Activated naive CD4-positive, alpha-beta T cell treated with anti-CD3 and anti-CD28 coated beads, Interleukin-2, amount 50 U/mL, for 72 hours (primary cell): ENCODE data around the gene APOA5. TPM values are rescaled to one million over a fixed set of nuclear protein-coding genes. Genes with fewer than 3 reads are reported as not detected.
"Not testable (repeated sequence)": the region's sequence is repeated elsewhere in the genome, so short reads cannot be mapped to it uniquely, and the experiment has no call there.

Experiments
- ATAC-seq, 2 donors: fragments of 150-1000 bp; cut with Tn5 transposase; 2 replicates each; pipeline ENCODE4 v1.10.0; 2021; ENCODE audit warnings: mild to moderate bottlenecking in 2 of 2, moderate library complexity in 2 of 2
- DNase-seq, 2 donors: peaks; one replicate each; pipeline ENCODE4 v3.0.0; 2021 to 2022; ENCODE audit warnings: low spot score in 2 of 2
- H3K27ac Mint-ChIP-seq, 2 donors: one replicate each; pipeline ENCODE4 v1.8.0; 2022; ENCODE audit warnings: mild to moderate bottlenecking in 2 of 2, mixed read lengths in 2 of 2
- H3K36me3 Mint-ChIP-seq, 2 donors: one replicate each; pipeline ENCODE4 v1.8.0; 2022; ENCODE audit warnings: mixed read lengths in 2 of 2
- H3K9me3 Mint-ChIP-seq, 2 donors: one replicate each; pipeline ENCODE4 v1.8.0; 2022; ENCODE audit warnings: mixed read lengths in 2 of 2
- total RNA-seq, 2 donors: library from RNA; stranded (reverse); gene quantifications; one replicate each; pipeline ENCODE4 v1.2.3, GENCODE V29; 2022

The APOA5 gene
- total RNA-seq, 2 donors from 2014 or later, result not detected

DNA sequence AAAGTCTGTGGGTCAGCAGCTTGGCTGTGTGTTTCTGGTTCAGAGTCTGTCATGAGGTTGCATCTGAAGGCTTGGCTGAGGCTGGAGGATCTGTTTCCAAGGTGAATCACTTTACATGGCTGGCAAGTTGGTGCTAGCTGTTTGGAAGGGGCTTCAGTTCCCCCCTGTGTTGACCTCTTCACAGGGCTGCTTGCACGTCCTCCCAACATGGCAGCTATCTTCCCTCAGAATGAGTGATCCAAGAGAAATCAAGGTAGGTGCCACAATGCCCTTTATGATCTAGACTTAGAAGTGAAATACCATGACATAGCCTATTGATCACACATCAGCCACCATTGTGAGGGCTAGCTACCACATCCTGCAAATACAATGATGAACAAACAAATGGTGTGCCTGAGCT is 21.5 kb upstream of the APOA5 start:
- Mint-ChIP-seq H3K9me3 (no peaks in the 10 kb centered on the region), H3K27ac (no peak overlapping the region)
- DNase-seq, result no peak

GRCh38 chr11:116812109-116812508 is 20.4 kb upstream of the APOA5 start:
- no peaks in the 10 kb centered on the region for H3K9me3 Mint-ChIP-seq
- H3K27ac Mint-ChIP-seq, result no peak overlapping the region
- no peak for ATAC-seq
- no peaks in the 10 kb centered on the region for H3K36me3 Mint-ChIP-seq
- DNase-seq, result no peak

More for the DNA sequence above, 21.5 kb upstream of the APOA5 start:
- H3K36me3 Mint-ChIP-seq, result no peaks in the 10 kb centered on the region
- ATAC-seq, result peak; percentile 5 to 18

DNA sequence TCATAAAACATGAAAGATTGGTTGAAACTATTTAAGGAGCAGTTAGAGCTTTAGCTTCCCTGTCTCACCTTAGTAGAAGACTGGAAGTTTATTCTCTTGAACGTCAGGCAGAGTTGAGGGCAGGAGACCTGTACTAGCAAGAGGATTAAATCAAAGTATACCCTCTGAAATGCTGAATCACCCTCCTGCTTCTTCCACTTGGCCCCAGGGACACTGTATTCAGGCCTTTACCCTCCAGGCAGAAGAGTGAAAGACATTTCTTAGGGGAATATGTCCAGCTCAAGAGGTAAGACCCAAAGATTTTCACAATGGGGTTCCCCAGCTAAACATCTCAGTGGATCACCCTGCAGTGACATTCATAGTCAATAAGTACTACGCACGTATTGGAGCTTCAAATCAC is 19.5 kb upstream of the APOA5 start:
- no peak for DNase-seq
- no peaks in the 10 kb centered on the region for H3K36me3 Mint-ChIP-seq
- H3K27ac Mint-ChIP-seq, result no peak overlapping the region
- H3K9me3 Mint-ChIP-seq, result no peaks in the 10 kb centered on the region
- peak; percentile 4 to 26 for ATAC-seq

- no peak for ATAC-seq
- no peaks in the 10 kb centered on the region for H3K9me3 Mint-ChIP-seq
- DNase-seq, result no peak
- no peaks in the 10 kb centered on the region for H3K36me3 Mint-ChIP-seq
- H3K27ac Mint-ChIP-seq, result no peak overlapping the region
These were observed 16.8 kb upstream of the APOA5 start for GRCh38 chr11:116808262-116809175.

DNA sequence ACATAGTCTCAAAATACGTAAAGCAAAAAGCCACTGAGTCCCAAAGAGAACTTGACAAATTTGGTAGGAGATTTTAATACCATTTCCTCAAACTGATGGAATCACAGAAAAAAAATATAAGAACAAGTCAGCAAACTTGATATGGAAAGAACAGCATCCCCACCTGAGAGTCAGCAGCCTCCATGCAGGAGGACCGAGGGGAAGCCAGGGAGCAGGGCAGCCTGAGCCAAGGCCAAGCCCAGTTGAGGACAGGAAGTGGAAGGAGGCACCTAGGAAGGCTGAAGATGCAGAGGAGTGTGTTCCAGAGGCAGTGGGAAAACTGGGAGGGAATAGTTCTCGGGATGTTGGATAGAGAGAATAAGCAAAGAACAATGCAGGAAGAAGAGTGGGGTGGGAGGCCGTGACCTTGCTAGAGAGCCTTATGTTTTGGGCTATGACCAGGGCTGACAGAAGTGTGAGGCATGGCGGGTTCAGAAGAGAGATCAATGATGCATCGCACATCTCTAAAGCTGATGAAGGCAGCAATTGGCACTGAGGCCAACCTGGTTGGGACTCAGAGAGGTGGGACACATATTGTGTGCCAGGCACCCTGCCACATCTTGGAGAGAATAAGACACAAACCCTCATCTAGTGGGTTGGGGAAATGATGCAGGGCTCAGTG is 16.1 kb upstream of the APOA5 start:
- no peaks in the 10 kb centered on the region for H3K36me3 Mint-ChIP-seq
- no peak for DNase-seq
- H3K9me3 Mint-ChIP-seq, result no peaks in the 10 kb centered on the region
- H3K27ac Mint-ChIP-seq, result no peak overlapping the region
- ATAC-seq, result no peak

DNA sequence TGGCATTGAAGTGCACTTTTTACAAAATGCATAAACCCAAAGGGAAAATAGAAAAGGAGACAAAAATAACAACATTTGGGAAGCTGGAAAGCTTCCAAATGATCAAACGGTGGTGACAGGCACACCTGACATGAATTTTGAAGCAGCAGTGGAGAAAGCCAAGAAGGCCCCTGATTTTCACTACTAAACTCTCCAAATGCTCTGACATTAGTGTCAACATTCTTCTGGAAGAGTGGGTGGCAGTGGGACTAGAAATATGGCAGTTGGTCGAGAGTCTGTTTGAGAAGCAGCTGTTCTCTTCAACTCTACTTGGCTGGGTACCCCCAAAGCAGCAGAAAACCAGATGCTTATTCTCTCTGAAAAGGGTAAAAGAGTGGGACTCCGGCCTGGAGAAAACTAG is 12.3 kb upstream of the APOA5 start:
- ATAC-seq, result no peak
- no peak for DNase-seq
- H3K36me3 Mint-ChIP-seq, result no peaks in the 10 kb centered on the region
- H3K27ac Mint-ChIP-seq, result no peak overlapping the region
- no peaks in the 10 kb centered on the region for H3K9me3 Mint-ChIP-seq

- not testable (repeated sequence) for H3K36me3 Mint-ChIP-seq, DNase-seq, ATAC-seq, H3K9me3 Mint-ChIP-seq, H3K27ac Mint-ChIP-seq
These were observed 10.0 kb upstream of the APOA5 start for GRCh38 chr11:116801662-116802061.

DNA sequence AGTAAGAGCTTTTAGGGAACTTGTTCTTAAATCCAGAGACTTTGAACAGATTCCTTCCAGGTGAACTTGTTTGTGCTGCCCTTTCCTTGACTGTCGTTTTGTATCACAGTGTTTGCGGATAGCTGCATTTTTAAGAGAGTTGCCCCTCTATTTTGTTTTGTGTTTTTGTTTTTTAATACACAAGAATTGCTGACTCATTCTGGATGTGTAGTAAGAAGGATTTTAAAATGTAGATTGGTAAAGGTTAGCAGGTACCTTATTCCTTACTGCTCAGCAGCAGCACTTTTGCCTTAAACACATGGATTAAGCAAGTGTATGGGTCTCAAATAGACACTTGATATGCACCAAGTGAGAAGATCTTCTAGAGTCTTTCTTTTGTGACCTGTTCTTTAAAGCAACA is 8.9 kb upstream of the APOA5 start:
- ATAC-seq, result no peak
- DNase-seq, result no peak
- Mint-ChIP-seq H3K36me3 (no peaks in the 10 kb centered on the region), H3K27ac (no peak overlapping the region), H3K9me3 (no peaks in the 10 kb centered on the region)

DNA sequence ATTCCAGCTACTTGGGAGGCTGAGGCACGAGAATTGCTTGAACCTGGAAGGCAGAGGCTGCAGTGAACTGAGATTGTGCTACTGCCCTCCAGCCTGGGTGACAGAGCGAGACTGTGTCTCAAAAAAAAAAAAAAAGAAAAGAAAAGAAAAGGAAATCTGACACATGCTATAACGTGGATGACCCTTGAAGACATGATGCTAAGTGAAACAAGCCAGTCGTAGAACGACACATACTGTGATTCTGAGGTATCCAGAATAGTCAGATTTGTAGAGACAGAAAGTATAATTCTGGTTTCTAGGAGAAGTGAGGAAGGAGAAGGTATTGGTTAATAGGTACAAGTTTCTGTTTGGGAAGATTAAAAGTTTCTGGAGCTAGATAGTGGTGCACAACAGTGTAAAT is 6.7 kb upstream of the APOA5 start:
- peak; percentile 62 to 98 for ATAC-seq
- Mint-ChIP-seq H3K9me3 (no peaks in the 10 kb centered on the region), H3K36me3 (no peaks in the 10 kb centered on the region), H3K27ac (no peak overlapping the region)
- no peak for DNase-seq

- ATAC-seq (no peak), DNase-seq (no peak)
These were observed 6.1 kb upstream of the APOA5 start for GRCh38 chr11:116797816-116798215.

DNA sequence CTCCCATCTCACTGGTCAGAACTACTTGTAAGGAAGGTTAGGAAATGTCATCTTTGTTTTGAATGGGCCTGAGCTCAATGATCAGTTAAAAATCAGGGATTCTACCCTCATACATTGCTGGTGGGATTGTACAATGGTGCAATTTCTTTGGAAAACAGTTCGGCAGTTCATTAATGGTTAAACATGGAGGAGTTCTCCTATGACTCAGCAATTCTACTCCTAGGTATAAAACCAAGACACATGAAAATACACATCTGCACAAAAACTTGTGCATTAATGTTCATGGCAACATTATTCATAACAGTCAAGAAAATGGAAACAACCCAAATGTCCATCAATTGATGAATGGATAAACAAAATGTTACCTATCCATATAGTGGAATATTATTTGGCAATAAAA is 4.9 kb upstream of the APOA5 start:
- no peak for ATAC-seq
- DNase-seq, result no peak
- no peaks in the 10 kb centered on the region for H3K36me3 Mint-ChIP-seq
- H3K9me3 Mint-ChIP-seq, result no peaks in the 10 kb centered on the region
- peak overlapping the region in 1 of 2 donors; percentile 21 for H3K27ac Mint-ChIP-seq

More at GRCh38 chr11:116797816-116798215, 6.1 kb upstream of the APOA5 start:
- H3K9me3 Mint-ChIP-seq, result no peaks in the 10 kb centered on the region
- no peaks in the 10 kb centered on the region for H3K36me3 Mint-ChIP-seq
- H3K27ac Mint-ChIP-seq, result no peak overlapping the region

GRCh38 chr11:116794851-116795250 is 3.2 kb upstream of the APOA5 start:
- Mint-ChIP-seq H3K36me3 (no peaks in the 10 kb centered on the region), H3K27ac (no peak overlapping the region), H3K9me3 (no peaks in the 10 kb centered on the region)
- DNase-seq (no peak), ATAC-seq (no peak)

DNA sequence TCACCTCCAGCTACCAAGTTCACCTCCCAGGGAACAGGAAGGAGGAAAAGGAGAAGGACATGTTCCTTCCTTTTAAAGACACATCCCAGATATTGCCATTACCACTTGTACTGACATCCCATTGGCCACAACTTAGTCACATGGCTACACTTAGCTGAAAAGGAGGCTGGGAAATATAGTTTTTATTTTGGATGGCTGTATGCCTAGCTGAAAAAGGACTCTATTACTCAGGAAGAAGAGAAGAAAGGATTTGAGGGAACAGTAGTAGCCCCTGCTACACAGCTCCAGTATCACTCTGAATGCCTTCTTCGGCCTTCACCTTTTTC is 2.1 kb upstream of the APOA5 start:
- no peak overlapping the region for H3K27ac Mint-ChIP-seq
- H3K9me3 Mint-ChIP-seq, result no peaks in the 10 kb centered on the region
- DNase-seq (no peak), ATAC-seq (no peak)
- H3K36me3 Mint-ChIP-seq, result no peaks in the 10 kb centered on the region

- Mint-ChIP-seq H3K27ac (no peak overlapping the region), H3K9me3 (no peaks in the 10 kb centered on the region), H3K36me3 (peaks cover 0 to 2% of the 10 kb centered on the region in 2 donors)
- DNase-seq, result no peak
- no peak for ATAC-seq
These were observed 1.4 kb upstream of the APOA5 start for GRCh38 chr11:116792869-116793771.

GRCh38 chr11:116792144-116792868 is 627 bp upstream of the APOA5 start:
- H3K36me3 Mint-ChIP-seq, result peaks cover 1 to 7% of the 10 kb centered on the region in 2 donors
- no peak overlapping the region for H3K27ac Mint-ChIP-seq
- ATAC-seq, result no peak
- DNase-seq, result no peak
- H3K9me3 Mint-ChIP-seq, result no peaks in the 10 kb centered on the region

DNA sequence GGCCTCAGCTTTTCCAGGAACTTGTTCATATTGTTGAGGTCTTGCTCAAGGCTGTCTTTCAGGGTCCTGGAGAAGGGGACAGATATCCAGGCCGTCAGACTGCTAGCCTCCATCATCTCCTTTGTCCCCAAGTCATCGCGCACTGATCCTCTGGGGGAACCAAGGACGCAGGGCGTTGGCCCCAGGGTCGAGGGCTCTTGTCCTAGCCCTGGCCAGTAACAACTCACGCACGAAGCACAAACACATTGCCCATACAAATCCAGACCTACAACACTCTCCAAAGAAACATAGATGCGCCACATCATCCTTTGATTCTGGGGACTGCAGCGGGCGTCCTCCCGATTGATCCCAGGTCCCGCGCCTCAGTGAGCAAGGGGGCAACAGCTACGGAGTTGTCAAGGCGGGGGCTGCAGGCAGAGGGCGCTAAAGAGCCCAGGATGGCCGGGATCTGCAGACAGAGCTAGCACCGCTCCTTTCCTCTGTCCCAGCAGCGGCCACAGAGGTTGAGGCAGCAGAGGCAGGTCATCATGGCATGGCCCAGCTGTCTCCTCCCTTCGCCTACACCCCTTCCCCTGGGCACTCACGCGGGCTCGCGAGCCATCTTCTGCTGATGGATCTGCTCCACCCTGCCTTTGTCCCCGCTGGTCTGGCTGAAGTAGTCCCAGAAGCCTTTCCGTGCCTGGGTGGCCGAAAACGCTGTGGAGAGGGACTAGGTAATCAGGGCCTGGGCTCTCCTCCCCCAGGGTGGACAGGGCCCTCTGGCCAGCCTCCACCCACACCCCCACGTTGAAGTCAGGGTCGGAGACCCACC is 472 bp downstream of the APOA5 start:
- Mint-ChIP-seq H3K9me3 (no peaks in the 10 kb centered on the region), H3K36me3 (peaks cover 7 to 17% of the 10 kb centered on the region in 2 donors), H3K27ac (no peak overlapping the region)
- ATAC-seq (peak; percentile 56 to 75), DNase-seq (peak; percentile 73 to 86)
